Parathyroid adenoma (tissue), 2 donors: ENCODE results near the gene AMIGO2.

Experiments
- H2AFZ ChIP-seq: fragments of 300-600 bp; sonication (generic); one replicate; pipeline ENCODE4 v1.7.0; 2017; ENCODE audit warnings: antibody characterized with exemption, mild to moderate bottlenecking
- H3K27ac ChIP-seq: fragments of 300-600 bp; sonication (generic); one replicate; pipeline ENCODE4 v1.7.0; 2017
- H3K27me3 ChIP-seq: fragments of 300-600 bp; sonication (generic); one replicate; pipeline ENCODE4 v1.7.0; 2017; ENCODE audit warnings: low read length; ENCODE audit not compliant: control insufficient read depth, insufficient read depth
- H3K36me3 ChIP-seq: fragments of 300-600 bp; sonication (generic); one replicate; pipeline ENCODE4 v1.7.0; 2017; ENCODE audit warnings: low read length; ENCODE audit not compliant: control insufficient read depth, insufficient read depth
- H3K4me1 ChIP-seq: fragments of 300-600 bp; sonication (generic); one replicate; pipeline ENCODE4 v1.7.0; 2017; ENCODE audit warnings: control low read depth
- H3K4me2 ChIP-seq: fragments of 300-600 bp; sonication (generic); one replicate; pipeline ENCODE4 v1.7.0; 2017; ENCODE audit warnings: low read length
- H3K4me3 ChIP-seq: fragments of 300-600 bp; sonication (generic); one replicate; pipeline ENCODE4 v1.7.0; 2017; ENCODE audit warnings: low read depth, low read length
- H3K79me2 ChIP-seq: fragments of 300-600 bp; sonication (generic); one replicate; pipeline ENCODE4 v1.7.0; 2017; ENCODE audit warnings: control low read depth
- H3K9ac ChIP-seq: fragments of 300-600 bp; sonication (generic); one replicate; pipeline ENCODE4 v1.7.0; 2017; ENCODE audit warnings: mild to moderate bottlenecking
- H3K9me3 ChIP-seq: fragments of 300-600 bp; sonication (generic); one replicate; pipeline ENCODE4 v1.7.0; 2017; ENCODE audit warnings: low read length; ENCODE audit not compliant: control insufficient read depth
- TF ChIP-seq, protein P1 (sequence below): fragments of 300-600 bp; sonication (generic); IDR thresholded peaks from one replicate; pipeline ENCODE4 v1.7.0; 2017; ENCODE audit warnings: antibody characterized with exemption, mild to moderate bottlenecking
- donor health status: primary hyperparathyroidism.

AMIGO2 gene

DNA sequence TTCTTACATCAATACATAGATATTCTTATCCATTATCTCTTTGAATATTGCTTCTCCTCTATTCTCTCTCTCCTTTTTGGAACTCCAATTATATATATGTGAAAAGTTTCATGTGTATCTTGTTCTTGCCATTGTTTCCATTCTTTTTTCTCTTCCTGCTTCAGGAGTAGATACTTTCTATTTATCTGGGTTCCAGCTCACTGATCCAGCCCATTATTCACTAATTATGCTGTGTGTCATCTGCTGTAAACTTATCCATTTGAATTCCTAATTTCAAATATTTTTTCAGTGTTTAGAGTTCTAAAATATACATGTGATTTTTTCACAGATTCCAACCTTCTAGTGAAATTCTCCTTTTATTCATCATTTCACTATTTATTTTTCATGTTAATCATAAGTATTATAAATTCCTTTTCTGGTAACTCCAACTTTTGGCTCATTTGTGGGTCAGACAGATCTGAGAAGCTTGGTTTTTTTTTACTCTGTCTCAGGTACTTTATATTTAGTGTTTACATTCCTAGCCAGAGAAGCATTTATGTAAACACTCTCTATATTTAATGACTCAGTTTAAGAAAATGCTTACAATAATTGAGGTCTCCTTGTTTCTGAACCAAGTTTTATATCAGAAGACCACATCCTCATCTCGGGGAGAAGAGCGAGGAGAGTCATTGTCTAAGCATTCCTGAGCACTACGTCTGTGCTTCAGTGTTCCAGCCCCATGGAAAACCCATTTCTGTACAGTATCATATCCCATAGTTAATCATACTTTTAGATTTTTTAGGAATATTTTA is 15.9 kb upstream of the AMIGO2 start:
- Histone ChIP-seq H3K4me2 (no peak overlapping the region), H3K9ac (no peak overlapping the region), H3K27me3 (no peaks in the 10 kb centered on the region), H3K9me3 (no peaks in the 10 kb centered on the region), H2AFZ (no peak overlapping the region), H3K4me1 (no peaks in the 10 kb centered on the region), H3K36me3 (no peaks in the 10 kb centered on the region), H3K79me2 (no peaks in the 10 kb centered on the region), H3K27ac (no peak overlapping the region), H3K4me3 (no peak overlapping the region)
- TF ChIP-seq, protein P1, sequence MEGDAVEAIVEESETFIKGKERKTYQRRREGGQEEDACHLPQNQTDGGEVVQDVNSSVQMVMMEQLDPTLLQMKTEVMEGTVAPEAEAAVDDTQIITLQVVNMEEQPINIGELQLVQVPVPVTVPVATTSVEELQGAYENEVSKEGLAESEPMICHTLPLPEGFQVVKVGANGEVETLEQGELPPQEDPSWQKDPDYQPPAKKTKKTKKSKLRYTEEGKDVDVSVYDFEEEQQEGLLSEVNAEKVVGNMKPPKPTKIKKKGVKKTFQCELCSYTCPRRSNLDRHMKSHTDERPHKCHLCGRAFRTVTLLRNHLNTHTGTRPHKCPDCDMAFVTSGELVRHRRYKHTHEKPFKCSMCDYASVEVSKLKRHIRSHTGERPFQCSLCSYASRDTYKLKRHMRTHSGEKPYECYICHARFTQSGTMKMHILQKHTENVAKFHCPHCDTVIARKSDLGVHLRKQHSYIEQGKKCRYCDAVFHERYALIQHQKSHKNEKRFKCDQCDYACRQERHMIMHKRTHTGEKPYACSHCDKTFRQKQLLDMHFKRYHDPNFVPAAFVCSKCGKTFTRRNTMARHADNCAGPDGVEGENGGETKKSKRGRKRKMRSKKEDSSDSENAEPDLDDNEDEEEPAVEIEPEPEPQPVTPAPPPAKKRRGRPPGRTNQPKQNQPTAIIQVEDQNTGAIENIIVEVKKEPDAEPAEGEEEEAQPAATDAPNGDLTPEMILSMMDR, result no peak

DNA sequence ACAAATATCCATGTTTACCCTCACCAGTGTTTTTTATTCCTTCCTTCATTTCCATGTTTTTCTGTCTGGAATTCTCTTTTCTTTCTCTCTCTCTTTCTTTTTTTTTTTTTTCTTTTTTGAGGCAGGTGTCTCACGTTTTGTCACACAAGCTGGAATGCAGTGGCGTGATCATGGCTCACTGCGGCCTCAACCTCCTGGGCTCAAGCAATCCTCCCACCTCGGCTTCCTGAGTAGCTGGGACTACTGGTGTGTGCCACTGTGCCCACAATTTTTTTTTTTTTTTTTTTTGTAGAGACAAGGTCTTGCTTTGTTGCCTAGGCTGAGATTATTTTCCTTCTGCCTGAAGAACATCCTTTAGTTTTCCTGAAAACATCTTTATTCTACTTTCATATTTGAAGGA is 15.0 kb upstream of the AMIGO2 start:
- no peaks in the 10 kb centered on the region for H3K36me3 ChIP-seq
- H3K27ac ChIP-seq, result no peak overlapping the region
- H3K4me1 ChIP-seq, result no peaks in the 10 kb centered on the region
- TF ChIP-seq, protein P1, result no peak
- no peaks in the 10 kb centered on the region for H3K9me3 ChIP-seq
- no peaks in the 10 kb centered on the region for H3K27me3 ChIP-seq
- no peak overlapping the region for H2AFZ ChIP-seq
- no peak overlapping the region for H3K4me2 ChIP-seq
- H3K4me3 ChIP-seq, result no peak overlapping the region
- H3K9ac ChIP-seq, result no peak overlapping the region
- H3K79me2 ChIP-seq, result no peaks in the 10 kb centered on the region

DNA sequence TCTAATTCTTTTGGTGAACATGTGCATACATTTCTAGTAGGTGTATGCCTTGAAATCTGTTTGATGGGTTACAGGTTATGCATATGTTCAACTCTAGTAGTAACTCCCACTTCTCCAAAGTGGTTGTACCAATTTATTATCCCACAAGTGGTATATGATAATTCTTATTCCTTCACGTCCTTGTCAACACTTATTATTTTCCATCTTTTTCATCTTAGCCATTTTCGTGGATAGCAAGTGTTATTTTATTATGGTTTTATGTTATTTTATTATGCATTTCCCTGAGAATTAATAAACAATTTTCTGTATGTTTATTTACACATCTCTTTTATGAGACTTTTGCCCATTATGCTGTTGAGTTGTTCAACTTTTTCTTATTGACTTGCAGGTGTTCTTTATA is 11.2 kb upstream of the AMIGO2 start:
- H3K4me1 ChIP-seq, result no peaks in the 10 kb centered on the region
- no peaks in the 10 kb centered on the region for H3K36me3 ChIP-seq
- H3K27me3 ChIP-seq, result no peaks in the 10 kb centered on the region
- no peak overlapping the region for H3K4me3 ChIP-seq
- H3K4me2 ChIP-seq, result no peak overlapping the region
- TF ChIP-seq, protein P1, result no peak
- no peak overlapping the region for H3K9ac ChIP-seq
- no peak overlapping the region for H3K27ac ChIP-seq
- no peaks in the 10 kb centered on the region for H3K79me2 ChIP-seq
- H3K9me3 ChIP-seq, result no peaks in the 10 kb centered on the region
- H2AFZ ChIP-seq, result no peak overlapping the region

DNA sequence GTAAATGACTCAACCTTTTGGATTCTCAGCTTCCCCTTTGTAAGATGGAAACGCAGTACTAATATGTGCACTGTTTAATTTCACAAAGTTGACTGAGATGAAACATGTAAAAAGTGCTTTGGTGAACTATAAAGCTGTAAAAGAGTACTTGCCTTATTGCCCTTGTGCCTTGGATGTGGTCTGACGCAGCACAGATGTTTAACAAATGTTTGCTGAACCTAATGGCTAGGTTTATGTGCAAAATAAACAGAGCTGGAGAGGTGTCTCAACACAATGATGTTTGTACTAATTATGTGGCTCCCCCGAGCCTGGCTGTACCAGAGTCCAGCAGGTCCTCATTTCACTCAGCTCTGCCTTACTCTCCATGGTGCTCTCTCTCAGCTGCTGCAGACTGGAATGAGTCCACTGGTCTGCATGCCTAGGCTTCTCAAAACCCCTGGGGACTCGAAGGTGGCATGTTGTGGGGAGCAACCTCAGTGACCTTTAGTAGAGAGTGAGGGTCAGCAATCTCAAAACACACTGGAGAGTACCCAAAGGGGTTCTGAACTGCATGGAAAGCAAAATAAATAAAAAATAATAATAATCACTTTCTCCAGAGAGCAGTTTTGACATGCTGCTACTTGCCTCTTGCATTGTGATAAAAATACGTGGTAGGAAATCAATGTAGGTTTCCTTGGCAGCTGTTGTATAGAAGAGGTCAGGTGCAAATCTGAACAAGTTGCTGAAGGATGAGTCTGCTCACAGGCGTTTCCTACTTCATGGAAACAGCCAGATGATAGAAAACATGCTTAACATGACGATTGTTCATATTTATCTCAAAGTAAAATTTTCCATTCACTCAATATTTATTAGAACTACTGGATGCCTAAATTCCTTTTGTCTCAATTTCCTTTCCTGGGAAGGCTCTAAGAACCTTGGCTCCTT is 8.5 kb upstream of the AMIGO2 start:
- no peaks in the 10 kb centered on the region for H3K27me3 ChIP-seq
- H3K4me2 ChIP-seq, result no peak overlapping the region
- H3K79me2 ChIP-seq, result no peaks in the 10 kb centered on the region
- H3K4me1 ChIP-seq, result no peaks in the 10 kb centered on the region
- TF ChIP-seq, protein P1, result no peak
- H3K36me3 ChIP-seq, result no peaks in the 10 kb centered on the region
- H3K9me3 ChIP-seq, result no peaks in the 10 kb centered on the region
- H2AFZ ChIP-seq, result no peak overlapping the region
- no peak overlapping the region for H3K27ac ChIP-seq
- H3K9ac ChIP-seq, result no peak overlapping the region
- no peak overlapping the region for H3K4me3 ChIP-seq
